KMS-11 (cell line): Measurements from ENCODE around the gene NACAD.

ENCODE experiments used
- H2AFZ ChIP-seq: fragments of 200-600 bp; sonication (generic); 2 replicates; pipeline ENCODE4 v1.6.1; 2016; ENCODE audit warnings: antibody characterized with exemption, mixed run types, low read depth
- H3K27ac ChIP-seq: fragments of 200-600 bp; sonication (generic); 2 replicates; pipeline ENCODE4 v1.6.1; 2016; ENCODE audit warnings: mild to moderate bottlenecking, mixed run types
- H3K27me3 ChIP-seq: fragments of 200-600 bp; sonication (generic); 2 replicates; pipeline ENCODE4 v1.6.1; 2017; ENCODE audit warnings: mild to moderate bottlenecking, low read depth, mixed run types, moderate library complexity; ENCODE audit not compliant: insufficient read depth
- H3K36me3 ChIP-seq: fragments of 200-600 bp; sonication (generic); 2 replicates; pipeline ENCODE4 v1.6.1; 2017; ENCODE audit warnings: mild to moderate bottlenecking, mixed run types; ENCODE audit not compliant: insufficient read depth
- H3K4me1 ChIP-seq: fragments of 200-600 bp; sonication (generic); 2 replicates; pipeline ENCODE4 v1.6.1; 2016; ENCODE audit warnings: mild to moderate bottlenecking, low read depth, mixed run types; ENCODE audit not compliant: poor library complexity, severe bottlenecking
- H3K4me2 ChIP-seq: fragments of 200-600 bp; sonication (generic); 2 replicates; pipeline ENCODE4 v1.7.0; 2016; ENCODE audit warnings: mild to moderate bottlenecking, mixed run types
- H3K4me3 ChIP-seq: fragments of 200-600 bp; sonication (generic); IDR thresholded peaks from 2 replicates; pipeline ENCODE4 v1.6.1; 2017; ENCODE audit warnings: low read depth, low read length, mixed read lengths; ENCODE audit not compliant: insufficient read depth
- H3K79me2 ChIP-seq: fragments of 200-600 bp; sonication (generic); 2 replicates; pipeline ENCODE4 v1.6.1; 2016; ENCODE audit warnings: low read depth, mixed run types; ENCODE audit not compliant: insufficient read depth
- H3K9ac ChIP-seq: fragments of 200-600 bp; sonication (generic); 2 replicates; pipeline ENCODE4 v1.6.1; 2016; ENCODE audit warnings: mild to moderate bottlenecking, mixed run types
- H4K20me1 ChIP-seq: fragments of 200-600 bp; sonication (generic); 2 replicates; pipeline ENCODE4 v1.6.1; 2016; ENCODE audit warnings: mild to moderate bottlenecking, mixed run types; ENCODE audit not compliant: insufficient read depth
- CTCF ChIP-seq: fragments of 200-600 bp; sonication (generic); conservative IDR thresholded peaks from 2 replicates; pipeline ENCODE4 v1.6.1; 2017; ENCODE audit warnings: low read depth, mild to moderate bottlenecking, antibody characterized with exemption, low read length, moderate library complexity, mixed read lengths

The NACAD gene

GRCh38 chr7:45077579-45077978, 11.2 kb downstream of the NACAD start:
- Histone ChIP-seq H2AFZ (no peak overlapping the region), H3K4me1 (no peaks in the 10 kb centered on the region), H3K4me2 (no peak overlapping the region), H3K79me2 (no peaks in the 10 kb centered on the region), H3K36me3 (peaks cover 20% of the 10 kb centered on the region; the same call in 1 of the 2 replicates), H4K20me1 (no peaks in the 10 kb centered on the region), H3K27ac (no peak overlapping the region), H3K9ac (no peak overlapping the region), H3K27me3 (no peaks in the 10 kb centered on the region), H3K4me3 (no peak overlapping the region)
- no peak for TF ChIP-seq CTCF

- TF ChIP-seq CTCF: no peak
- Histone ChIP-seq H3K27ac (no peak overlapping the region), H3K4me2 (no peak overlapping the region), H3K4me3 (no peak overlapping the region), H2AFZ (no peak overlapping the region), H4K20me1 (no peaks in the 10 kb centered on the region), H3K27me3 (no peaks in the 10 kb centered on the region), H3K9ac (no peak overlapping the region), H3K36me3 (peaks cover 20% of the 10 kb centered on the region; the same call in 1 of the 2 replicates), H3K4me1 (no peaks in the 10 kb centered on the region), H3K79me2 (no peaks in the 10 kb centered on the region)
Observed at GRCh38 chr7:45076946-45077345, 11.8 kb downstream of the NACAD start.

GRCh38 chr7:45075871-45076796, 12.6 kb downstream of the NACAD start:
- no peak for TF ChIP-seq CTCF
- H3K4me3 ChIP-seq: no peak overlapping the region
- no peaks in the 10 kb centered on the region for H4K20me1 ChIP-seq
- peaks cover 20% of the 10 kb centered on the region; the same call in 1 of the 2 replicates for H3K36me3 ChIP-seq
- no peaks in the 10 kb centered on the region for H3K4me1 ChIP-seq
- no peaks in the 10 kb centered on the region for H3K79me2 ChIP-seq
- no peak overlapping the region for H3K4me2 ChIP-seq
- H2AFZ ChIP-seq: no peak overlapping the region
- H3K27ac ChIP-seq: no peak overlapping the region
- H3K9ac ChIP-seq: no peak overlapping the region
- H3K27me3 ChIP-seq: no peaks in the 10 kb centered on the region

- Histone ChIP-seq H3K79me2 (no peaks in the 10 kb centered on the region), H3K9ac (no peak overlapping the region), H4K20me1 (no peaks in the 10 kb centered on the region), H3K4me1 (no peaks in the 10 kb centered on the region), H3K36me3 (peaks cover 20% of the 10 kb centered on the region; the same call in 1 of the 2 replicates), H3K4me3 (no peak overlapping the region), H3K27me3 (no peaks in the 10 kb centered on the region), H3K4me2 (no peak overlapping the region), H3K27ac (no peak overlapping the region), H2AFZ (no peak overlapping the region)
- no peak for TF ChIP-seq CTCF
Observed at GRCh38 chr7:45075355-45075644, 13.5 kb downstream of the NACAD start.
